Measurements from ENCODE around the gene NRL.
A peak's percentile ranks its signal among the peaks of the same experiment; 100 is the strongest.

NRL gene

GRCh38 chr14:24114532-24115421 is at the start of gene NRL, which contains the start of gene DCAF11:
TSS of gene NRL (minus strand) at chr14:24114949. CDS start at chr14:24082848, 32,101 bp downstream.
TSS of gene DCAF11 (plus strand) at chr14:24114777. CDS start at chr14:24115595, 818 bp downstream.
- peak; percentile 93 to 96 (median 95) for DNase-seq (ENCODE audit: low read depth in 3 of 3, low spot score in 1 of 3)

- no peak for DNase-seq (ENCODE audit: low read depth in 3 of 3, low spot score in 1 of 3)
Measured at GRCh38 chr14:24162093-24162492, 47.3 kb upstream of the NRL start.

- DNase-seq (ENCODE audit: low read depth in 3 of 3, low spot score in 1 of 3), result peak; percentile 95 to 99 (median 99)
Measured at GRCh38 chr14:24160850-24161804, 46.4 kb upstream of the NRL start, which contains the start of gene IRF9. TSS of gene IRF9 (plus strand) at chr14:24161265. CDS start at chr14:24162145, 880 bp downstream.

GRCh38 chr14:24160499-24160849 is 45.7 kb upstream of the NRL start:
- DNase-seq (ENCODE audit: low read depth in 3 of 3, low spot score in 1 of 3), result no peak

GRCh38 chr14:24159777-24160498 is 45.2 kb upstream of the NRL start:
- DNase-seq (ENCODE audit: low read depth in 3 of 3, low spot score in 1 of 3), result no peak

- no peak for DNase-seq (ENCODE audit: low read depth in 3 of 3, low spot score in 1 of 3)
Measured at GRCh38 chr14:24157331-24157730, 42.6 kb upstream of the NRL start.

- DNase-seq (ENCODE audit: low read depth in 3 of 3, low spot score in 1 of 3), result no peak
Measured at GRCh38 chr14:24156840-24157239, 42.1 kb upstream of the NRL start.

GRCh38 chr14:24155100-24155499 is 40.4 kb upstream of the NRL start:
- no peak for DNase-seq (ENCODE audit: low read depth in 3 of 3, low spot score in 1 of 3)

- no peak for DNase-seq (ENCODE audit: low read depth in 3 of 3, low spot score in 1 of 3)
Measured at GRCh38 chr14:24151404-24152080, 36.8 kb upstream of the NRL start.

GRCh38 chr14:24150993-24151392 is 36.2 kb upstream of the NRL start:
- DNase-seq (ENCODE audit: low read depth in 3 of 3, low spot score in 1 of 3), result no peak

- no peak for DNase-seq (ENCODE audit: low read depth in 3 of 3, low spot score in 1 of 3)
Measured at GRCh38 chr14:24150567-24150966, 35.8 kb upstream of the NRL start.

GRCh38 chr14:24150061-24150460 is 35.3 kb upstream of the NRL start:
- no peak for DNase-seq (ENCODE audit: low read depth in 3 of 3, low spot score in 1 of 3)

- DNase-seq (ENCODE audit: low read depth in 3 of 3, low spot score in 1 of 3), result no peak
Measured at GRCh38 chr14:24149302-24149969, 34.7 kb upstream of the NRL start.

- DNase-seq (ENCODE audit: low read depth in 3 of 3, low spot score in 1 of 3), result no peak
Measured at GRCh38 chr14:24147761-24148428, 33.1 kb upstream of the NRL start.

GRCh38 chr14:24146978-24147760 is 32.4 kb upstream of the NRL start, which contains the start of gene RNF31:
TSS of gene RNF31 (plus strand) at chr14:24147498. CDS start at chr14:24147699, 201 bp downstream.
- peak; percentile 91 to 92 (median 92) for DNase-seq (ENCODE audit: low read depth in 3 of 3, low spot score in 1 of 3)

GRCh38 chr14:24146453-24146977 is 31.8 kb upstream of the NRL start, which contains the start of gene PSME2:
TSS of gene PSME2 (minus strand) at chr14:24146610. CDS start at chr14:24146581, 29 bp downstream.
- DNase-seq (ENCODE audit: low read depth in 3 of 3, low spot score in 1 of 3), result peak; percentile 56 to 65 (median 63)

- DNase-seq (ENCODE audit: low read depth in 3 of 3, low spot score in 1 of 3), result no peak
Measured at GRCh38 chr14:24145690-24146452, 31.1 kb upstream of the NRL start.
